HT-29 (cell line): ENCODE results near the gene TBC1D13. TPM values are rescaled to one million over a fixed set of nuclear protein-coding genes. Genes with fewer than 3 reads are reported as not detected.
"Not testable (repeated sequence)": the region's sequence is repeated elsewhere in the genome, so short reads cannot be mapped to it uniquely, and the experiment has no call there.

ENCODE experiments used
- DNase-seq: peaks from one replicate; pipeline ENCODE4 v3.0.0-alpha.2; 2015; ENCODE audit warnings: low spot score
- total RNA-seq: library from RNA; depleted of rRNA; stranded (reverse); fragments of >200 nt; shearing (Covaris generic); gene quantifications from 2 replicates; pipeline ENCODE4 v1.2.3, GENCODE V29; 2014

The TBC1D13 gene
- total RNA-seq, 1 experiment from 2014 or later = 24.0 TPM

DNA sequence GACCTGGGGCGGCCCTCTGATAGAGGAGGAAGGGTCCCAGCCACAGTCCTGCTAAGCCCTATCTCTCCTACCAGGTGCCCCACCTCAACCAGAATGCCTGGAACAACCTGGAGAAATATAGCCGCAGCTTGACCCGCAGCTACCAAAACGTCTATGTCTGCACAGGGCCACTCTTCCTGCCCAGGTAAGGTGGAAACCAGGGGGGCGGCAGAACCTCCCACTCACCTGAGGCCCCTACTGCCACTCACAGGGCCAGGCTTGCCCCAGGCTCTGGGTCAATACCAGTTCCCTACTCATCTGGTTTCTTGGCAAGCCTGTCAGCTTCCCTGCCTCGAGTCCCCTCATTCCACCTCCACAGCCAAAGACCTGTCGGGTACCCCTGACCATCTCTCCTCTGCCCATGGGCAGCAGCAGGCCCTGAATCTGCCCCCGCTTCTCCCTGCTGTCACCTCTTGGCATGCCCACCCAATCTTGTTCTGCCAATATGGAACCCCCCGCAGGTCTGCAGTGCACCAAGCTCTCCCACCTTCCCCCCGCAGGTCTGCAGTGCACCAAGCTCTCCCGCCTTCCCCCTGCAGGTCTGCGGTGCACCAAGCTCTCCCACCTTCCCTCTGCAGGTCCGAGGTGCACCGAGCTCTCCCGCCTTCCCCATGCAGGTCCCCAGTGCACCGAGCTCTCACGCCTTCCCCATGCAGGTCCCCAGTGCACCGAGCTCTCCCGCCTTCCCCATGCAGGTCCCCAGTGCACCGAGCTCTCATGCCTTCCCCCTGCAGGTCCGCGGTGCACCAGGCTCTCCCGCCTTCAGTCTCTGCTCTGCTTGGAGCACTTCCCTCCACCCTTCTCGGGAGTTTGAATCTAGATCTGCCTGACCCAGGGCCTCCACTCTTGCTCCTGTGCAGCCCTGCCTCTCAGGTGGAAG lies 33.9 kb downstream of the TBC1D13 start:
- no peak for DNase-seq

- DNase-seq = no peak
These were observed 34.7 kb downstream of the TBC1D13 start for GRCh38 chr9:128821584-128822406.

GRCh38 chr9:128822407-128823042 lies 35.5 kb downstream of the TBC1D13 start:
- DNase-seq = no peak

- no peak for DNase-seq
These were observed 36.4 kb downstream of the TBC1D13 start for GRCh38 chr9:128823362-128823902.

DNA sequence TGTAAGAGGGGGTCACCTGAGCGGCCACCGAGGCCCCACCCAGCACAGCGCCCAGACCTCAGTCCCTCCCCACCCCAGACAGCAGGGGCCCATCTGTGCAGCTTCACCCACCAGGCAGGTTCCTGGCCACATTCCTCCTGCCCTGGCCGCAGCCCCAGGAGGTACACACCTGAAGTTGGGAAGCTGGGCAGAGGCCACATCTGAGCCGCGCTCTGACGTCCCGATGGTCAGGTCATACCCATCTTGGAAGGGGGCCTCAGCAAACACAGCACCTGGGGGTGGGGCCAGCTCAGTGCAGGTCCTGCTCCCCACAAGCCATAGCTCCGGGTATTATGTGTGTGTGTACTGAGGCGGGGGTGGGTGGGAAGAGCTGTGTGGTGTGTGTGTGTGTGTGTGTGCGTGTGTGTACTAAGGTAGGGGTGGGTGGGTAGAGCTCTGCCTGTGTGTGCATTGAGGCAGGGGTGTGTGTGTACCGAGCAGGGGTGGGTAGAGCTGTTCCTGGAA lies 36.9 kb downstream of the TBC1D13 start:
- DNase-seq = no peak

DNA sequence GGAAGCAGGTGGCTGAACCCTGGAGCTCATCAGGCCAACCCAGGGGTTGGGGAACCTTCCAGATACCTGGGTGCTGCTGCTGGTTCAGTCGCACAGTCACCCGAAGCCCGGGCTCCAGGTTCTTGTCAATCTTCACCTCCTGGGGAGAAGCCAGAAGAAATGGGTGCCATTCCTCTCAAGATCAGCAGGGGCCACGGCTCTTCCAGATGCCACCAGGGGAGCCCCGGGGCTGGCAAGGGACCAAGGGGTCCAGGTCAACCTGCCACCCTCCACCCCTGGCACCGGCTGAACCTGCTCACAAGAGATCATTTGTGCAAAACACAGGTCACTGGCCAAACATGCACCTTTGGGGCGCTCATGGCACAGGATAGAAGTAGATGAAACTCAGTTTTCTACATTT lies 37.9 kb downstream of the TBC1D13 start:
- DNase-seq = no peak

GRCh38 chr9:128825923-128826700 lies 39.1 kb downstream of the TBC1D13 start:
- no peak for DNase-seq

GRCh38 chr9:128828267-128828666 lies 41.2 kb downstream of the TBC1D13 start:
- DNase-seq = no peak

GRCh38 chr9:128828719-128829452 lies 41.8 kb downstream of the TBC1D13 start:
- peak; percentile 12 for DNase-seq

DNA sequence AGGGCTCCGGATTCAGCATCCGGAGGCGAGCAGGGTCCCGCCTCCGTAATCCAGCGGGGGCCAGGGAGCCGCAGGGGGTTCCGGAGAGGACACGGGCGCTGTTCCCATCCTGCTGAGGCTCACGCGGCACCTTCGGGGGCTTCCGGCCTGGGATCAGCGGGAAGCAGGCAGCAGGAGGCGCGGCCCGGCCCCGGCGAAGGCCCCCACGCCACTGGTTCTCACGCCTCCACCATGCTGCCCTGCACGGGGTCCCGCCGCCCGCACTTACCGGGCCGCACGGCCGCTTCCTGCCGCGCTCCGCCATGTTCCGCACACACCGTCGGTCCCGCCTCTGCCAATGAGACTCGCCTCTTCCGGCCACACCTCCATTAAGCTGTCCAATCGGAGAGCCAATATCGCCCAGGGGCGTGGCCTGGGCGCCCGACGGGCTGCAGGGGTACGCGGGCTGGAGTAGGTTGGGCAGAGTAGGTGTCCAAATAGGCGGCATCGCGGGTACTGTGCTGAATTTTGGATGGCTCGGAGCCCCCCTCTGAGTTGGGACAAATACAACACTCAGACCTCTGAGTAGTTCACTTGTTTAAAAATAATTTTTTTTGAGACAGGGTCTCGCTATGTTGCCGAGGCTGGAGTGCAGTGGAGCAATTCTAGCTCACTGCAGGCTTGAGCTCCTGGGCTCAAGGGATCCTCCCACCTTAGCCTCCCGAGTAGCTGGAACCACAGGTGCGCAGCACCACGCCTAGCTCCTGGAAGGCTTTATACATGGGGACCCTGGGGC lies 42.6 kb downstream of the TBC1D13 start, which contains the start of gene SPOUT1:
Gene SPOUT1, minus strand, starts transcription at position 318 of the 775 bp plus-strand sequence. Its CDS starts 14 bp downstream, at position 304.
- peak; percentile 95 for DNase-seq

DNA sequence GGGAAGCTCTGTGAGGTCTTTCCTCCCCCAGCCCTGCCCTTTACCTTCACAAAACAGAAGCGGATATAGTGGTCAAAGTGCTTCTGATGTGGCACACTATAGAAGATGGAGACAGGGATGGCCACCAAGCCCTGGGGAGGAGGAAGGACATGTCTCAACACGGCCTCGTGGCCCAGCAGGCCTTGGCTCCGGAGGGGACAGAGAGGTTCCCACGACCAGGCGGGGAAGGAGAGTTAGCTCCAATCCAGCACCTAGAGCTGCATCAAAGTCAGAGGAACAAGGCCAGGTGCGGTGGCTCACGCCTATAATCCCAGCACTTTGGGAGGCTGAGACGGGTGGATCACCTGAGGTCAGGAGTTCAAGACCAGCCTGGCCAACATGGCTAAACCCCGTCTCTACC lies 46.6 kb downstream of the TBC1D13 start:
- DNase-seq = no peak

DNA sequence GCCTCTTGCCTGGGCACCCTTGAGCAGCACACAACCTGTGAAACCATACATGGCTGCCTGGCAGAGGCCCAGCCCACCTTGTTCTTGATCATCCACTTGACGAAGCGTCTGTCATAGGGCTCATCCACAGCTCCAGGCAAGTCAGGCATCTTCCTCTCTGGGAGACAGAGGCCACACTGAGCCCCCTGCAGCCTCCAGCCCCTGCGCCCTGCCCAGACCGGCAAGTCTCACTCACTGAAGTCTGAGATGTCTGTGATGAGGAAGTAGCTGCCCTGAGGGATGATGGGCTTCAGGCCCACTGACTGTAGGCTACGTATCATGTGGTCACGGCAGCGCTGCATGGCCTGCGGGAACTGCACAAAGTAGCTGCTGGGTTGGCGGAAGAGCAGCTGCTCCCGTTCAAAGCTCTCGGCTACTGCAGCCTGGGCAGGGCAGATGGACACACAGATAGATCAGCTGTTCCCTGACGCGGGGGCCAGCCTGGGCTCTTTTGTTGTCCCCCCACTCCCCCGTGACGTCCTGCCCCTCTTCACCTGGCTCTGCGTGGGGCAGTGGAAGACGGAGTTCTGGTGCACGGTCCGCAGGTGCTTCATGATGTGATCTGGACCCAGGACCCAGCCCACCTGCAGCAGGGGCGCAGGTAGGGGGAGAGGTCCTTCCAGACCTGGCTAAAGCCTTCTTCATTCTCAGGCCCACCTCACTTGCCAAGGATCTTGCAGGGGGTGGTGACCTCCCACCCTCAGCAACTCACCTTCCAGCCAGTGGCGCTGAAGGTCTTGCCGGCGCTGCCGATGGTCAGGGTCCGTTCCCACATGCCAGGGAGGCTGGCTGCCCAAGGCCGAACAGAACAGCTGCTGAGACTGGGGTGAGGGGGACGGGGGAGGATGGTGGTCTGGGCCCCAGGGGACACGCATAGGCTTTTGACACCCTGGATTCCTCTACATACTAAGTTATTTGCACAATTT lies 48.5 kb downstream of the TBC1D13 start:
- DNase-seq = no peak

- DNase-seq = no peak
These were observed 49.6 kb downstream of the TBC1D13 start for GRCh38 chr9:128836509-128837145.

DNA sequence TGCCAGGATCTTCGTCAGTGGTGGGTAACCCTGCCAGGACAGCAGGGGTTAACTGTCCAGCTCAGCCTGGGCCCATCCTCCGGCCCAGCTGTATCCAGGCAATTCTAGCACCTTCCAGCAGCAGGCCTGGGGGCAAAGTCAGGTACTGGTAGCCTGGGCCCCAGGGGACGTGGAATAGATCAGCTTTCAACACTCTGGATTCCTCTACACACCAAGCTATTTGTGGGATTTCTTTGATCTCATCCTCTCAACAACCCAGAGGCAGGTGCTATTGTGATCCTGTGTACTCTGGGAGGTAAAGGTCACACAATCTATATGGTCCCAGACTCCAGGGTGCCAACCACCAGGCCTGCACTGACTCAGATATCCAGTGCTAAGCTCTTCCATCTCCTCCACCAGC lies 51.3 kb downstream of the TBC1D13 start:
- DNase-seq = no peak

- DNase-seq = no peak
These were observed 53.5 kb downstream of the TBC1D13 start for GRCh38 chr9:128840524-128840923.

GRCh38 chr9:128841694-128842492 lies 54.8 kb downstream of the TBC1D13 start:
- no peak for DNase-seq

DNA sequence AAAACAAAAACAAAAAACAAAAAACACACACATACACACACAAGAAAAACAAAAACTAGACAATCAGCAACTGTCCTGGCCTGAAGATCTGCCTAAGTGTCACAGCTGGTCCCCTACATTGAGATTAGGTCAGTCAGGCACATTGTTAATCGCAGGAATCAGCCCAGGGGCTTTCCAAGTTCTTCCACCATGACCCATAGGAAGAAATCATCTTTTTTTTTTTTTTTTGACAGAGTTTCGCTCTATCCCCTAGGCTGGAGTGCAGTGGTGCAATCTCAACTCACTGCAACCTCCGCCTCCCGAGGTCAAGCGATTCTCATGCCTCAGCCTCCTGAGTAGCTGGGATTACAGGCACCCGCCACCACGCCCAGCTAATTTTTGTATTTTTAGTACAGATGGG lies 56.1 kb downstream of the TBC1D13 start:
- not testable (repeated sequence) for DNase-seq
